Measurements from ENCODE around the gene SALL1. TPM values are rescaled to one million over a fixed set of nuclear protein-coding genes. Genes with fewer than 3 reads are reported as not detected.

Gene SALL1
- total RNA-seq, 1 experiment from 2014 or later, result not detected

DNA sequence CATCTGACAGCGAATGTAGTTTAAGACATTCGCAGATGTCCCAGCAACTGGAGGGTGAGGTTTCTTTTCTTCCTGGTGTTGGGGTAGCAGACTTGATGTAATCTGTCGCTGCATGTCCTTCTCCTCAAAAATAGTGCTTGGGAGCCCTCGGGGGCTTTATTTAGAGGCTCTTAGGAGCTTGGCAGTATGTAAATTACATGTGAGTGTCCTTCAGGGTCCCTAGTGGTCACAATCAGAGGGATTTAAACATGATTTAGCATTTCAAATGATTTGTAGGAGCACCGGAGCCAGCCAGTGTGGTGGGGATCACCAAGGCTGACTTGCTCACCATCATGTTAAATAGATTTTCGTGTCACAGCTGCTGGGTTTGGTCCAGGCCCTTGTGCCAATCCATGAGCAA is 8.8 kb upstream of the SALL1 start:
- no peak for DNase-seq (ENCODE audit: low spot score)
- in situ Hi-C loops (cut with HindIII; ENCODE audit: low sequenced_read_pairs), result no loop called here

DNA sequence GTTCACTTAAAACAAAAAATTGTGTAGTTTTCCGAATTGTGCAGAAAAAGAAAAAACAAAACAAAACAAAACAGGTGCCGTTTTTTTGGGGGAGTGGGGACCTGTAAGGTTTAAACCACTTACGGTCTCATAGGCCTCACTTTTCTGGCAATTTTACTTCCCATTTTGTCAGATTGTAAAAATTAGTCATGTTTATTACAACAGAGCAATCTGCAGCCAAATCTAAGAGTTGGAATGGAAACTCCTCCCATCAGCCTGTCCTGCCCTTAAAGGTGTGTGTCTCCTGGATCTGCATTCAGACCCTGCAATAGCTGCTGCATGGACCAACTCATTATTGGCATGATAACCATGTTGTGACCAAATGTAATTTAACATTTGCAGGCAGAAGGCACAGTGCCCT is 8.2 kb upstream of the SALL1 start:
- DNase-seq (ENCODE audit: low spot score), result no peak
- in situ Hi-C loops (cut with HindIII; ENCODE audit: low sequenced_read_pairs), result no loop called here

DNA sequence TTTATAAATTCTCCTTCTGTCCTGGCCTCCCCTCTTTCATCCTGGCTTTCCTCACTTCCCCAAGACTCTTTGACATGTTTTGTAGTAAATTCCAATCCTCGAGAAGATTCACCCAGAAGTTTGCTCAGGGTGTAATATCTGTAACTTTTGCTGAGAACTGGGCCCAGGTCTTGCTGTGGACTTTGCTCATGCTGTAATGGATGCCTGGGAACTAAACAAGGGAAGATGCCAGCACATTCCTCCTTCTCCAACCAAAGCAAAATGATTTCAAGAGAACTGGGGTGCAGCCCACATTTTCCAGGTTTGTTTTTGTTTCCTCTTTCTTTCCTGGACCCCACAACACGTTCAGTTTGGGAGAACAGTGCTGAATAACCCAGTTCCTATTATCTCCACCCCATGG is 6.6 kb upstream of the SALL1 start:
- in situ Hi-C loops (cut with HindIII; ENCODE audit: low sequenced_read_pairs), result no loop called here
- no peak for DNase-seq (ENCODE audit: low spot score)

DNA sequence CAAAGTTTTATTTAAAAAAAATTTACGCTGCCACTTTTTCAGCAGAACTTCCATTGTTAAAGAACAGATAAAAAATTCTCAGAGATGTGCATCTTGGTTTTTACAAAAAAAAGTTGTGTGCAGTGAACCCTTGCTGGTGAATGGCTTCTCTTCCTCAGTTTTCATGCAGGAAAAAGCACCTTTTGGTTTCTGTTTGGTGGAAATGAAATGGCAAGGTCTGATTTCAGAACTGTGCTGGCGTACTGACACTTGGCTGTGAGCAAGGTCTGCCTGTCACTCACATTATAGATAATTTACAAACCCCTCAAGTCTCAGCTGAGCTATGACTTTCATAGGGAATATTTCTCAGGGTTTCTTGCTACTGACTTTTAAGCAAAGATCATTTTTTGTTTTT is 5.7 kb upstream of the SALL1 start:
- in situ Hi-C loops (cut with HindIII; ENCODE audit: low sequenced_read_pairs), result no loop called here
- no peak for DNase-seq (ENCODE audit: low spot score)

DNA sequence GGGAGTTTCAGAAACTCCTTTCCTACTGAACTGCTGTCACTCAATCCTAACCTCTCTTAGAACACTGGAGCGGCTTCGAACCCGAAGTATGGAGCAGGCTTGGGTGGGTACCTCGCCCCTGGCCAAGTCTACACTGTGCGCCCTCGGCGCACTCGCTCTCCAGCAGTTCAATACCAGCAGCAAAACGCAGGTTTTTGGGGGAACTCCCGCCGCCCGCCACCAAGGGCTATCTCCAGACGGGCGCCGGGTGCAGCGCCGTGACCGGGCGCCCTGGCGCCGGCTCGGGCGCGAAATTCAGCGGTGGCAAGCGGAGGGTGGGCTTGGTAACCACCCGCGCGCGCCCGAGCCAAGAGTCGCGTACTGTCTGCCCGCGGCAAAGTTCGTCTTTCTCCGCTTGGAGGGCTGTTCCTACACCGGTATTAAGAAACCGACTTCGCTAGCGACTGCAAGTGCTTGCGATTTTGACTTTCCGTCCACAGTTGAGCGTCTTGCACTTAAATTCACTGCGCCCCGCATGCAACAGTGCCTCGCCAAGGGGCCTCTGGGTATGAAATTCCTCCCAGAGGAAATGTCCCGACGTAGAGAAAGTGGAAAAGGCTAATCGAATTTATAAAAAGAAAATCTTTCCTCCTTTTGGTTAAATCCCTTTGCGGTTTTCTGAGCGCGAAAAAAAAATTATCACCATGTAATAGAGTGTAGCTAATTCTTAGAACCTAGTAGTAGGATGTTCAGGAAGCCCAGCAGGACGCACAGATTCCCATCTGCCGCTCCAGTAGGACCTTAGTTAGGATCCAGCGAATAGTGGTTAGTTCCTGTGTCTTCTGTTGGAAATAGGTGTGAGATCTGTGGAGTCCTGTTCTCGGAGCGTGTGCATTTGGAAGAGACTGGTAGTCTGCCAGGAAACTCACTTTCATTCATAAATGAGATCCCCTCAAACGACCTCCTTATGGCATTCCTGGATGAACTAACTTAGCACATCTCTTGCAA is 5.0 kb upstream of the SALL1 start:
- no peak for DNase-seq (ENCODE audit: low spot score)
- in situ Hi-C loops (cut with HindIII; ENCODE audit: low sequenced_read_pairs), result no loop called here

DNA sequence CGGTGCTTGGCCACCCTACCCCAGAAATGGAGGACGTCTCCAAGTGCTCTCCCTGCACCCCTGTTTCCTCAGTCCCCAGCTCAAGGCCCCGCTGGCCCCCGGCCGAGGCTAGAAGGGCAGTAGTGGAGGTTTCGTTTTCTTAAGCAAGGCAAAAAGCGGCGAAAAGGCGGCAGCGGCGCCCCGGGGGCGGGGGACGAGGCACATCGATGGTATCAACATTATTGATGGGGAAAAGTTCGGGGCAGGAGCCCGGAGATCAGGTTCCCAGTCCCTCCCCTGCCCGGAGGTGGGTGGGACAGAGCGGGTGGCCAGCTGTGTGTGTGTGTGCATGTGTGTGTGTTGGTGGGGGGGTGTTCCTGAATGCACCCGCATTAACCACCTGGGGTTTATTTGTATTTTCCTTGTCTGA is 4.1 kb upstream of the SALL1 start:
- in situ Hi-C loops (cut with HindIII; ENCODE audit: low sequenced_read_pairs), result no loop called here
- DNase-seq (ENCODE audit: low spot score), result no peak

DNA sequence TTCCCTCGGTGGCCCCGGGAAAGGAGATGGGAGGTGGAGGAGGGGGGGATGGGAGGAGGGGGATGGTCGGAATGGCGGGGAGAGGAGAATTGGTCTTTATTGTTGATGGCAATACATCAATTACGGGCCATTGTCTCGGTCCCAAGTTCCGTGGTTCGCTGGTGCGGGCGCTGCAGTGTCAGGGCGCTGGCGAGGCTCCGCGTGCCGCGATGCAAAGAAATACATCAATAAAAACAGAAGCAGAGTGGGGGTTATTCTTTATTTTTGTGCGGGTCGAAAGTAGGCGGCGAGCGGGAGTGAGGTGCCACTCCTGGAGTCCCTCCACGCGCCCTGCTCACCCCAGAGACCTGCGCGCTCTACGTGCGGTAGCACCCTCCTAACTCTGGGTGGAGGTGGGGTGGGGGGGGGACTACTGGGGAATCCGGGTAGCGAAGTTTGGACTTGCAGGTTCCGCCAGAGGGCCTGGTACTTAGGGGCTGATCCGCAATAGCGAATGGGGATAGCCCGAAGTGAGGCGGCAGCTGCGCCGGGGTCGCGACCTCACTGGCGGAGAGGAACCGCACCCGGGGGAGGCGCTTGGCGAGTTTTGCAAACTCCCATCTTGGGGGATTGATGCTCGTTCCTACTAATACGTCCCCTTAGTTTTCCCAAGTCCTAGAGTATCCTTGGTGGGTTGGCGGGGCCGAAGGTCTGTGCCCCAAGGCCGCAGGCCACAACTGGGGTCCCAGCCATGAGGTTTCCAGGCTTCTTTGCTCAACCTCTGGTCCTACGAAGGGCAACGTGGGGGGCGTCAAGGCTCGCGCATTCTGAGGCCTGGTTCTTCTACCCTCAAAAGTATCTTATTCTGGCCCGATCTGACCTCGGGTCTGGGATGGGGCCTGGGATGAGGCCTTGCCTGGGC is 3.5 kb upstream of the SALL1 start:
- in situ Hi-C loops (cut with HindIII; ENCODE audit: low sequenced_read_pairs), result no loop called here
- no peak for DNase-seq (ENCODE audit: low spot score)

DNA sequence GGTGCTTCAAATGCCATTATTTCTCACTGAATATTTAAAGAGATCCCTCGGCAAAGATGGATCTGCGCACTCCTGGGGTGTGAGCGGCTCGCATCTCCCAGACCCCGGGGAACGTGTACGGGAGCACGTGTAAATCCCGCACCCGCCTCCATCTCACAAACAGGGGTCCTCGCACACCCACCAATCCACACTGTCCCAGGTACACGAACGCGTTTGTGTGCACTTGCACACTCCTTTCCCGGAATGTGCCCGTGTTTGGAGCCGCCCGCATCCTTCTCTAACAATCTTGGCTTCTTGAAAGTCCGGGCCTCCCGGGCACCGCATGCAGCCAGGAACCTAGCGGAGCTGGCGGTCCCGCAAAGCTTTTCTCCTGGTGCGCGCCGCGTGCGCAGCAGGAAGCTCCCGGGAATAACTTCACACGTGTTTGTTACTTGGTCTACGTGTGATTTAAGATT is 2.5 kb upstream of the SALL1 start:
- in situ Hi-C loops (cut with HindIII; ENCODE audit: low sequenced_read_pairs), result no loop called here
- DNase-seq (ENCODE audit: low spot score), result no peak

DNA sequence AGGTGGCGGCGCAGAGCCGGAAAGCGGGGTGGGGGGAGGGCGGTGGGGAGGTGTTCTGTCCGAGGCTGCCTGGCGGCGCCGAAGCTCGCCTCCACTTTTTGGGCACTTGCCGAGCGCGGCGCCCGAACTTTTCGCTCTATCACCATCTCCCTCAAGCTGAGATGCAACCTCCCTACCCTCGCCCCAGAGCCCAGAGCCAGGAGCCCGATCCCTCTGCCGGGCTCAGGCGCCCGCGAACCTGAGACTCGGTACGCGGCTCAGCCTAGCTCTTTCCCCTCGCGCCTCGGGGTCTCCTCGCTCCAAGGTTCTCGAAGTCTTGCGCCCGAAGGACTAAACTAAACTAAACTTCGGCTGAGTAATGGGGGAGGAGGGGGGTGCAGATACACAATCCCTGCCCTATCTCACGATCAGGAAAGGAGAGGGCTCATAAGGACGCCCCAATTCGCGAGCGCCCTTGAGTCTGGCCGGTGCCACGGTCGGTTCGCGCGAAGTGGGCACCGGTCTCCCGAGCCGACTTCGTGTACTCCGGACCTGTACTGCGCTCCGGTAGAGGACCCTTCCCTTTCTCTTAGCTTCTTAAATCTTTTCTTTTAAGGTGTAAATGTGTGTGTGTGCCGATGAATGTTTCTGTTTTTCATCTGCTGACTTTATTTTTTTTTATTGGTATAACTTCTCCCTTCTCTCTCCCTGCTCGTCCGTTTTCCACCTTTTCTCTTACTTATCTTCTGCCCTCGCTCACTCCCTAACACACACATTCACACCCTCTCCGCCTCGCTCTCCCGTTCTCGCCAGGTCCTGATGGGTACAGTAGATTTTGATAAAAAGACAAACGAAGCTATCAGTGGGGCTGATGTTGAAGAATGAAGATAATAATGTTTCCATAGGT is 1.9 kb upstream of the SALL1 start:
- in situ Hi-C loops (cut with HindIII; ENCODE audit: low sequenced_read_pairs), result no loop called here
- no peak for DNase-seq (ENCODE audit: low spot score)

DNA sequence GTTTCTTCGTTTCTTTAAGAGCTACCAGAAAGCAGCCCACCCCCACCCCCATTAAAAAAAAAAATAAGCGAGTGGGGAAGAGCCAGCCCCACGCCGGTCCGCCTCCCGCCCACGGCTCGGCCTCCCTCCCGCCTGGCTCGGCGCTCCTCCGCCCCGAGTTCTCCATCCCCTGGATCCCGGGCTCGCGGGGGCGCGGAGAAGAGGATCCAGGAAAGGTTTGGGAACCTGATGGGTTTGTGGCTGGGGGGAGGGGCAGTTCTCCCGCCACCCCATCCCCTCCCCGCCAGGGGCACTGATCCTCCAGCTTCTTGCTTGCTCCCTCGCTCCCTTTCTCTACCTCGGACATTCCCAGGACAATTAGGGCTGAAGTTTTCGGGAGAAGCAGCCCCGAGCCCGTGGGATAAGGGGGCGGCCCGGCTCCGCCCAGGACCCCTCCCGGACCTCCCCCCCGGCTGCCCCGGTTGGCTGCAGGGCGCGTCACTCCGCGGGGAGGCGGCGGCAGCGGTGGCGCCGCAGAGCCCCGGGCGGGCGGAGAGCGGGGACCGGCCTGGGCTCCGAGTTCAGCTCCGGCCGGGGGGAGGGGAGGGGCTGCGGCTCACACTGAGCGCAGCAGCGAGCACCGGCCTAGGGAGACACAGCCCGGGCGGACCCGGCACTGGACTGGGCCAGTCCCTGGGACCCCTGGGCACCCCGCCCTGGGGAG is 1.0 kb upstream of the SALL1 start:
- in situ Hi-C loops (cut with HindIII; ENCODE audit: low sequenced_read_pairs), result no loop called here

DNA sequence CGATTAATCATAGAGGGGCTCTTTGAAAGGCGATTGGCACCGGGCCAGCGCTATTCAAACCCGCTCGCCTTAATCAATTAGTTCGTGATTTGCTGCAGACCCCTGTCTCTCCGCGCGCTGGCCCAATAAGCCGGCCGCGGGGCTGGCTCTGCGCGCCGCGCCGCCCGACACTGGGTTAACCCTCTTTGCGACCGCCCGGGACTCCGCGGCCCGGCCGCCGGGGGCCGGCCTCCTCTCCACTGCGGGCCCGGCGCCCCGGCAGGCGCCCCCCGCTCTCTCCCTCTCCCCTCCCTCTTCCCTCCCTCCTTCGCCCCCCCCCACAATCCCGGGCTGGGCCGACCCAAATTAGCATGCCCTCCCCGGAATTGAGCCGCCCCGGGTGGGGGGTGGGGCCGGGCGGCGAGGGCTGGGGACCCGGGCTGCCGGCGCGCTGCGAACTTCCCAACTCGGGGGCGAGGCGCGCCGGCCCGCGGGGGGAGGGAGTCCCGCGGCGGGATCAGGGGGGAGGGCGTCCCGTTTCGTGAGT is 428 bp upstream of the SALL1 start:
- peak; percentile 9 for DNase-seq (ENCODE audit: low spot score)
- in situ Hi-C loops (cut with HindIII; ENCODE audit: low sequenced_read_pairs), result no loop called here

More for the DNA sequence above, 1.0 kb upstream of the SALL1 start:
- peak; percentile 3 for DNase-seq (ENCODE audit: low spot score)

DNA sequence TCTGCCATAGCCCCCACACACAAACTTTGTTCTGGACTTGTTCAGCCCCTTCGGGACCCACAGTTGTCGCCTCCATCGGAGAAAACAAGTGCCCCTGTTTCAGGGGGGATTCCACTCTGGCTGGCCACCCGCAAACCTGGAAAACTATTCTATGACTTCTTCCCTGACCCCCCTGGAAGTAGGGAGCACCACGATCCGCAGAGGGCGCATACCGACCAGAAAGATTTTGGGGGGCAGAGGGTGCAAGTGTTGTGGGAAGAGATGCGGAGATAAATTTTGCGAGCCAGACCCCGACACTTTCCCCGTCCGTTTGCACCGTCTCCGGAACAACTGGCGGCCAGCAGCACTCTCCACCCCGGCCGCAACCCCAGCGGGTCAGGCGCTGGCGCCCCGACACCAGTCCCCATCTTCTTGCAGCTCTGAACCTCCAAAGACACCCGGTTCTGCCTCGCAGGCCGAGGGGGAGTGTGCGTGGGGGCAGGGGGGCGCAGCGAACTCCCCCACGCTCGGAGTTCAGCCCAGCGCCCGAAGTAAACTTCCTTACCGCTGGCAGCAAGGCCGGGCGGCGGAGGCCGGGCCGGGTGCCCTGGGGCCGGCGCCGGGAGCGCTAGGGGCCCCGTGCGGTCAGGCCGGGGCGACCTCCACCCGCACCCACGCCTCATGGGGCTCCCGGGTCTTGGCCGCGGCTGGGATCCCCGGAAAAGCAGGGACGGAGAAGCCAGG is 744 bp downstream of the SALL1 start:
- in situ Hi-C loops (cut with HindIII; ENCODE audit: low sequenced_read_pairs), result no loop called here
- DNase-seq (ENCODE audit: low spot score), result no peak

DNA sequence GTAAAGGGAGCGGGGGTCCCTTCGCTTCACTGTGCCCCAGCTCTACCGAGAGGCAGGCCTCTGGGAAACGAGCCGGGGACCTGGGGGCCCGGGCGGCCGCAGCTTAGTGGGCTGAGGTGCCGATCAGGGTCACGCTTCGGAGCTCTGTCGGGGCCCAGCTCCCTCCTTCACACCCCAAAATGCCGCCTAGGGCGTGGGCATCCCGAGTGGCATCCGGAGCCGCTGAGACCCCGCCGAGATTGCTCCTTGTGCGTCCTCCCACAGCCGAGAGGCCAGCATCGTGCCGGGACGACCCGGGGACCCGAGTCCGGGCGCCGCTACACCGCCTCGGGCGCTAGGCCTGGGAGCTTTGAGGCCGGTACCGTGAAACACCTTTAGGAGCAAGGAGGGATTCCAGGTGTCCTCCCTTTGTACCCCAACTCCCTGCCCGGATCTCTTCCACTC is 1.3 kb downstream of the SALL1 start:
- DNase-seq (ENCODE audit: low spot score), result no peak
- in situ Hi-C loops (cut with HindIII; ENCODE audit: low sequenced_read_pairs), result no loop called here

DNA sequence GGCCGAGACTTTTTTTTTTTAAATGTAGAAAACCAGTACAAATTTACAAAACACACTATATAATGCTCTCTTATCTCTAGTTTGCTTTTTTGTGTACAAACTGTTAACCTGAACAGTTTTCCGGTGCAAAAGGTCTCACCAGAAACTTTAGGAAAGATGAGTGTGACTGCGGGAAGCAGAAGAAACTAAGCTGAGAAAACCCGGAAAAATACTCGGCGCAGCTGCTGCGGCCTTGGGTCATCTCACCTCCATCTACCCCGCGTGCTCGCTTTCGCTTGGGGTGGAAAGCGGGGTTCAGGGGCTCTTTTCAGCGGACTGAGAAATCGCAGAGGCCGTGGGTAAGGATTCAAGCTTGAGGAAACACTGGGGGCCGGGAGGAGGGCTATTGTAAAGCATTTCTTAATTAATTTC is 1.8 kb downstream of the SALL1 start:
- no peak for DNase-seq (ENCODE audit: low spot score)

DNA sequence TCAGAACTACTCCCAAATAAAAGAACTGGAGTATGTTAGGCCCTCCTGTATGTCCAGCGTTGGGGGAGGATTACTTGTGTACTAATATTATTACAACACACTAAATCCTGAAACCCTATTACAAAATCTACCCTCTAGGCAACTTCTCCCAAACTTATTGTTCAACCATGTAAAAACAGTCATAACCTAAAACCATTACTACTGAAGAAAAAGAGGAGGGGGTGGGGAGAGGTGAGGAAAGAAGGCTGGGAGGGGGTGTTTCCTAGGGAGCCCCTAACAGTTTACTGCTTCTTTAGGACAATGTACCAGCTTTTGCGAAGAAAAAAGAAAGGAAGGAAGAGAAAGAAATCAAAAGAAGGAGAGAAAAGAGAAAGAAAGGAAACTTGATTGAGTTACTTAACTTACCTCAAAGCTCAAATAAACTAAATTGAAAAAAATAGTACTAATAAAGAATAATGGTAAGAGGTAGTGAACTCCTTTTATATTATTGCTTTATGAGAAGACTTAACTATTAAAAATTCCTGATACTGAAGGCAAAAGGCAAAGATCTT is 2.3 kb downstream of the SALL1 start:
- DNase-seq (ENCODE audit: low spot score), result no peak
- in situ Hi-C loops (cut with HindIII; ENCODE audit: low sequenced_read_pairs), result no loop called here

More for the DNA sequence above, 1.8 kb downstream of the SALL1 start:
- in situ Hi-C loops (cut with HindIII; ENCODE audit: low sequenced_read_pairs), result no loop called here

DNA sequence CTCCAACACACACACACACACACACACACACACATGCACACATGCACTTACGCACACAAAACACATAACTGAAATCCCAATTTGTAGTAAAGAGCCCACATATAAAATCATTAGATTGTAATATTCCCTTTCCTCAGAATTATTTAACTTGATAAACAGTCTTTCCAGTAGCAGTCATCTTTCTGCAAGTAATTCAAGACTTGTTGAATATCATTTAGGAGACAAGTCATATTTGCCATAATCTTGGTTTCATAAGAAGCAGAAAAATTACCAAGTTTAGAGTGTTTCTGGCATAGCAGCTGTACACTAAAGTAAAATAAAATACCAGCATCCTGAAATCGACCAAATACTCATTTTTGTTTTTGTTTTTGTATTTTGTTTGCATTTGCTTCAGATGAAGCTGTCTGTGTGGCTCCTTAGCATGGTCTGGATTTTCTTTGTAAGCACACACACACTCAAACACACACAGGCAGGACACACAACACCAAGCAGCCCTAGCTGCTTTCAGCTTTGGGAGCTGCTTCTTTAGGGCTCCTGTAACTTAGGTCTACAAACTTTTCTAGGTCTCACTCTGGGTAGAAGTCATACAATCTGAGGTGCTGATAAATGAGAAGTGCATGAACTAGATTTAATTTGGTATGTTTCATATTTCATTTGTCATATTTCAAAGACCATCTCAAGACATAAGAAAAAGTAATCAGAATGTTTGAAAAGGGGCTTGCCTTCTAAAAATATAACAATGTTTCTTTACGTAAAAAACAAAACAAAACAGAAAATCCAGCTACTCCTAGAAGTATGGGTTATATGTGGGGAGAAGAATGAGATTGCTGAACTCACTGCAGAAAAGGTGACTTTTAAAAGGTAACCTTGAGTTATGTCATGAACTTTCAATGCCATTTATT is 3.0 kb downstream of the SALL1 start:
- no peak for DNase-seq (ENCODE audit: low spot score)
- in situ Hi-C loops (cut with HindIII; ENCODE audit: low sequenced_read_pairs), result no loop called here
